ENCODE measurements around the gene NAA35.
A peak's percentile ranks its signal among the peaks of the same experiment; 100 is the strongest.
"Not testable (repeated sequence)": the region's sequence is repeated elsewhere in the genome, so short reads cannot be mapped to it uniquely, and the experiment has no call there.

Gene NAA35

DNA sequence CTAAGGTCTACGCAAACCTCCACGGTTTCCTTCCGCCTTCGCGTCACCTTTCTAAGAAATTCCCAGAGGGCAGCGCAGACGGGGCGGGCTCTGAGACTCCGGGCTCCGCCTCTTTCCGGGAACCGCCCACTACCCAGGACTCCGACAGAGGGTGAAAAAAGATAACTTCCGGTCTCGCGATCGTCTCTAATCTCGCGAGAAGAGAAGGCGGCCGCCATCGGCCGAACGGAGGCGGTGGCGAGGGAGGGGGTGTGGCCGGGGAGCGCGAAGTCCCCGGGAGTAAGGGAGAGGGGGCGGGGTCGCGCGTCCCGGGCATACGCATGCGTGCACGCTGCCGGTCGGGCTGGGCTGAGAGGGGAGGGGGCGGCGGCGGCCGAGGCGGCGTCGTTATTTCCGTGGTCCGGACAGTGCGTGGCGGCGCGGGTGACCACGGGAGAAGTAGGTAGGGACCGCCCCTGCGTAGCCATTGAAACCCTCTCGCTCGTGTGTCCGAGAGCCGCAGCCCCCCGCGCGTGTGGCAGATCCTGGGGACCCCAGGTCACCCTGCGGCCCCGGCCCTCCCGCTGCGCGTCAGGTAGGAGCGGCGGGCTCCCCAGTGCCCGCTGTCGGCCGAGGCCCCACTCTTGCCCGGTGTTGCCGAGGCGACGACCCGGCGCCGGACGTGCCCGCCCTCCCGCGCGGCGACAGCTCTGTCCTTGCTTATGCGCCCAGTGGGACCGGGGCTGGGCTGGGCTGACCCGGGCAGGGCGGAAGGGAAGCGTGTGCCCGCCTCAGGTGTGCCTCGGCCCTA lies at the start of gene NAA35:
Gene NAA35 (plus strand): TSS at position 315 of the 790 bp plus-strand sequence. CDS start 1,014 bp downstream, outside the sequence.
- DNase-seq (ENCODE audit: low spot score) = peak; percentile 99

DNA sequence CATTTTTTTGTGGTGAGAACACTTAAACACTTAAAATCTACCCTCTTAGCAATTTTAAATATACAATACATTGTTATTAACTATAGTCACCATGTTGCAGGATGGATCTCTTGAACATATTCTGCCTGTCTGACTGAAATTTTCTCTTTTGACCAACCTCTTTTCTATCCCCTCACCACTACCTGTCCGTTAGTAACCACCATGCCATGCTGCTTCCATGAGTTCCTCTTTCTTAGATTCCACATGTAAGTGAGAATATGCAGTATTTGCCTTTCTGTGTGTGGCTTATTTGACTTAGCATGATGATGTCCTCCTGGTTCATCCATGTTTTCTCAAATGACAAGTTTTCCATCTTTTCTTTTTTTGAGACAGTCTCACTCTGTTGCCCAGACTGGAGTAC lies 48.5 kb upstream of the NAA35 start:
- no peak for DNase-seq (ENCODE audit: low spot score)

DNA sequence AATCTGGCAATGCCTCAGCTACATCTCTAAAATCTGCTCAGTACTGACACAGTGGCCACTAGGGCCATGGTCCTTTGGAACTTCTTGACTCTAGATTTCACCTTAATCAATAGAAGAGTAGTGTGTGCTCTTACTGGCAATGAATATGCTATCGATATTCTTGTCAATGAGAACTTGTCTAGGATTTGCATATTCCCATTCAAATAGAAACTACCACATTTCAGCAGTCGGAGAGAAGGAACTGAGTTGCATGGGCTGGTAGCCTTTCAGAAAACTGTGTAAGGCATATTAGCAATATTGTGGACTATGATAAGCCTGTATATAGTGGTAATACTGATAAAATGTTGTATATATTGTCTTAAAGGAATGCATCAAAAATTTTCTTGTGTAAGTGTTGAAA lies 45.3 kb upstream of the NAA35 start:
- no peak for DNase-seq (ENCODE audit: low spot score)

DNA sequence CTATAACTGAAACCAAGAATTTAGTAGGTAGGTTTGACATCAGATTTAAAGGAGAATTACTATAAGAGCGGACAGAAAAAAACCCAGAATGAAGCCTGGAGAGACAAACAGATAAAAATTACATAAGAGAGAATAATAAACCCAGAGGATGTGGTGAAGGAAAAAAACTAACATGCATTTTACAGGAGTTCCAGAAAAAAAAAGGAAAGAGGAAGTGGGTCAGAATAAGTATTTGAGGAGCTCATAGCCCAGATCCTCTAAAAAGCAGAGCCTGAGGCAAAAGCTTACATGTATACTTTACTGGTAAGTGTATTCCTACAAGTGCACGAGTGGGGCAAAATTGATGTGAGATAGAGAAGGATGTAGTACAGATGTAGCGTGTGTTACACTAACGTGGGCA lies 43.1 kb upstream of the NAA35 start:
- no peak for DNase-seq (ENCODE audit: low spot score)

DNA sequence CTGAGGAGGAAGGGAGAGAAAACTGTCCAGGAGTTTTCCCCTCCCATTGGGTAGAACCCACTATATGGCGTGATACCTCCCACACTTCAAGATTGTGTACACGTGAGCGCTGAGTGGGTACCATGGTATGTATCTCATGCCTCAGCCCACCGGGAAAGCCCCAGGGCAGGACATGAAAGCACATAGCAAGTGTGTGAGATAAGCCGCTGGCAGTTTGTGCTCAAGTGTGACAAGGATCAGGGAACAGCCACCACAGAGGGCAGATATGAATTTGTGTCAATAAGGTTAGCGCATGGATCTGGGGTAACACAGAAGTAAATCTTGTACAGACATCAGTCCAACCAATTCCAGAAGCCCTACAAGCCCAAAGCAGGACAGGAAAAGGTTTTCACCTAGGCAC lies 42.6 kb upstream of the NAA35 start:
- DNase-seq (ENCODE audit: low spot score) = no peak

DNA sequence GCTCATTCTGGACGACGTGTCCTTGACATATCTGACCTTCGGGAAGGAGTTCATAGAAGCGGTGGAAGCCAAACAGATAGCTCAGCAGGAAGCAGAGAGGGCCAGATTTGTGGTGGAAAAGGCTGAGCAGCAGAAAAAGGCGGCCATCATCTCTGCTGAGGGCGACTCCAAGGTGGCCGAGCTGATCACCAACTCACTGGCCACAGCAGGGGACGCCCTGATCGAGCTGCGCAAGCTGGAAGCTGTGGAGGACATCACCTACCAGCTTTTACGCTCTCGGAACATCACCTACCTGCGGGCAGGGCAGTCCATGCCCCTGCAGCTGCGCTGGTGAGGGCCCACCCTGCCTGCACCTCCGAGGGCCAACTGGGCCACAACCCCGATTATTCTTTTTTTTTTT lies 41.6 kb upstream of the NAA35 start:
- DNase-seq (ENCODE audit: low spot score) = no peak

DNA sequence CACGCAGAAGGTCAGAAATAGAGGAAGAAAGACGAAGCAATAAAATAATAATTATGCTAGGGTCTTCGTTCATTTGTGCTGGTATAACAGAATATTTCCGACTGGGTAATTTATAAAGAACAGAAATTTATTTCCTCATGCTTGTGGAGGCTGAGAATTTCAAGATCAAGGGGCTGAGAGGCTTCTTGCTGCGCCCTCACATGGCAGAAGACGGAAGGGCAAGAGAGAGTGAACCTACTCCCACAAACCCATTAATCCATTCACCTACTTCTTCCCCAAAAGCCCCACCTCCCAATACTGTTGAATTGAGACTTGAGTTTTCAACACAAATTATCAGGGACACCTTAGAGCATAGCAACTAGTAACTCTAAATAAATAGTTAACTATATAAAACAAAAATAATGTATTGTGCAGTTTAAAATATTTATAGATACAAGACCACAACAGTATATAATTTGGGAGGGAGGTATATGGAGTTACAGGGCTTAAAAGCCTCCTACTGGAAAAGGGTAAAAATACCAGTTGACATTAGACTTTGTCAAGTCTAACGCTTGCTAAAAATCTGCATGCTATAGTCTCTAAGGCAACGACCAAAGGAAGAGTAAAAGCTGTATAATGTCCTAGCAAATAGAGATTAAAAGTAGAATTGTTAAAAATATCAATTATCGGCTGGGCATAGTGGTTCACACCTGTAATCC lies 40.3 kb upstream of the NAA35 start:
- peak; percentile 65 for DNase-seq (ENCODE audit: low spot score)

DNA sequence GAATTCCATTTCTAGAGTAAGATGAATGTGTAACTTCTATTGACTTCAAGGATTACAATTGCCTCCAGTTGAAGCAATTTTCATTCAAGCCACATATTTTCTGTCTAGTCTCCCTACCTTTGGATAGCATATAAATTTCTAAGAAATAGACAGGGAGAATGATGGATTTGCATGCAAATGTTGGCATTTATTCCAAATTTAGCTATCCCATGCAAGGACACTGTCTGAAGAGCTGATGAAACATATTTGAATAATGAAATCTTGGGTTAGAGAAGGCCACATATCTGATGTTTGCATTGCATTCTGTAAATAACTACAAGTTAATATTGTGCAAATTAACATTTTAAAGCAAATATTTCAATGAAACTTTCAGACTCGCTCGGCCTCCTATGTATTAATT lies 36.0 kb upstream of the NAA35 start:
- no peak for DNase-seq (ENCODE audit: low spot score)

DNA sequence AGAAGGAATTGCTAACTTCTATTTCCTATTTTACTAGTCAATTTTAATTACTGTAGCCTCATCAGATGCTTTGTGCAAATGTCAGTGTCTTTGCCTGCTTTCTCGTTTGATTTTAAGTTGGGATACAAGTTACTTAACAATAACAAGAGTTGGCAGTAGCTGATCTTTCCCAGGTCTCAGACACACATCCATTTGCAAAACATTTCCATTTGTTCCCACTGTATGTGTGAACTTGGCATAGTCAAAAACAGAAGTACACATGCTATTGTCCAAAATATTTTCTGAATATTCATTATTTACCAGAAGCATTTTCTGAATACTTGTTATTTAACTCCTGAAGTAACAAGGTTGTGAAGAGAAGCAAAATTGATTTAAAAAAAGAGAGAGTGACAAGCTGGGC lies 35.0 kb upstream of the NAA35 start:
- DNase-seq (ENCODE audit: low spot score) = no peak

DNA sequence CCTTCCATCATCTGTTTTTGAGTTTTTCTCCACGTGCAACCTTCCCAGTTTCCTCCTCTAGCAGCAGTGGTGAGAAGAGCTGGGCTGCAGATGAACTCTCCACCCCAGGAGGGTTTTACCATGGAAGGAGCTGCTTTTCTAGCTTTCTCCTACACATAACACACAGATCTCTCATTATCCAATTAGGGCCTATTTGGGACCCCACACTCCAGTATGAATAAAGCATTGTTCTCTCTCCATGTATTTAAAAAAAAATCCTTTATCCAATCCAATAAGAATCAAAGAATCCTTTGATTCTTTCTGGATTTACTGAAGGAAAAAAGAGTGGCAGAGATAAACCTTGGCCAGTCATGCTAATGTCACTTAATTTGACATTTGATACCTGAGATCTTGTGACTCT lies 31.6 kb upstream of the NAA35 start:
- DNase-seq (ENCODE audit: low spot score) = no peak

DNA sequence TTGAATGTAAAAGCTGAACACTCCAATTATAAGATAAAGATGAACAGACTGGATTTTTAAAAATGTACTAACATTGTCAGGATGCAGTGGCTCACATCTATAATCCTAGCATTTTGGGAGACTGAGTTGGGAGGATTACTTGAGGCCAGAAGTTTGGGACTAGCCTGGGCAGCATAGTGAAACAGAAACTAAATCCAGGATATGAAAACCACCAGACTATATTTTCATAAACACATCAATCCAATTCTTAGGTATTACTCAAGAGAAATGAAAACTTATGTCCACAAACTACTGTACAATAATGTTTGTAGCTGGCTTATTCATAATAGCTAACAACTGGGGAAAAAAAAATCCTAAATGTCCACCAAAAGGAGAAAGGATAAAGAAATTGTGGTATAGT lies 26.8 kb upstream of the NAA35 start:
- DNase-seq (ENCODE audit: low spot score) = no peak

DNA sequence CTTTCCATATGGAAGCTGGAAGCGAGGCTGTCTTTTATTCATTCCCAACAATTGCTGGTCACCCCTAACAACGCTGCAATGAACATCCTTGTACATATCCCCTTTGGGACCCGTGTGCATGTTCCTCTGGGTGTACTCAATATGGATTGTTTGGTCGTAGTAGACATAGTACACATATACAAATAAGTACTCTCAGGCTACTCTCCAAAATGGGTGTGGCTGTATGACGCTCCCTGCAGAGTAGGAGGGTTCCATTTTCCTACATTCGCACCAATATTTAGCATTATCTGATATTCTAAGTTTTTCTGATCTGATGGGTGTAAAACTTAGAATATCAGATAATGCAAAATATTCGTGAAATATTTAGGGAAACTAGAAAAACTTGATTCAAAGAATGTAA lies 23.2 kb upstream of the NAA35 start:
- DNase-seq (ENCODE audit: low spot score) = no peak

DNA sequence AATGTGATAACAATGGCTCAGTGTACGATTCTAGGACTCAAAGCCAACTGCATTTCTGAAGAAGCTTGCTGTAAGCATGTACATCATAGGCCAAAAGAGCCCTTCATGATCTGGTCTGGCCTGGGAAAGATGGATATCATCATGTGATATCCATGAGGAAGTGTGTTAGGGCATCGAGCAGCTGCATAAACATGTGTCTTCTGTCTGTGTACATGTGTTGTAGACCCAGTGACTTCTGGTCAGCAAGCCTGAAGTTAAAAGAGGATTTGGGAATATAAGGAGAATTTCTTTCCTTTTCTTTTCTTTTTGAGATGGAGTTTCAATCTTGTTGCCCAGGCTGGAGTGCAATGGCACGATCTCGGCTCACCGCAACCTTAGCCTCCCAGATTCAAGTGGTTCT lies 15.5 kb upstream of the NAA35 start:
- DNase-seq (ENCODE audit: low spot score) = no peak

DNA sequence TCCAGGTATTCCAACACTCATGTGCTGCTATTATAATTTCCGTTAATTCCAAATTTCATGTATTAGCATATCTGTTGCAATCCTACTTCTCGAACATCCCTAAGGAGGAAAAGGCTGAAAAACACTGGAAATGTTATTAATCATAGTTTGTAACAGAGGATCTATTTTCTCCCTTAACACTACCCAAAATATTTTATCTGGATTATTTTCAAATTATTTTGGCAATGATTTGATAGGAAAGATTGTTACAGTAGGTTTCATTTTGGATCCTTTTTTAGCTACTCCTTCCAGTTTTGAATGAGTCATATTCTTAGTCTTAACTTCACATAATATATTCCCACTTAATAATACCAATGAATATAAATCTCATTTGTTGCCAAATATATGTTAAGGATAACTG lies 13.9 kb upstream of the NAA35 start:
- no peak for DNase-seq (ENCODE audit: low spot score)

DNA sequence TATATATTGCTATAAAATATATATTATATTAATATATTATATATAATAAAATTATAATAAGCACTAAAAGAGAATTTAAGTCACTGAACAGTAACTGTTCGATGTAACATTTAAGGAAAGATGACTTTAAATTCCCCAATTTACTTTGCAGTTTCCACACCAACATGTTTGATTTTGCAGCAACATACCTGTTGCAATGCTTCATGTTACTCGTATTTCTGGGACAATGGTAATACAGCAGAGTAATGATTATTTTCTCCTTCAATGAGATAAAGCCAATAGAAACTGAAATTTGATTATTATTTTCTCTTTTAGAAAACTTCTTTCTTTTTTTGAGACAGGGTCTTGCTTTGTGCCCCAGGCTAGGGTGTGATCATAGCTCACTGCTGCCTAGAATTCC lies 9.5 kb upstream of the NAA35 start:
- no peak for DNase-seq (ENCODE audit: low spot score)

DNA sequence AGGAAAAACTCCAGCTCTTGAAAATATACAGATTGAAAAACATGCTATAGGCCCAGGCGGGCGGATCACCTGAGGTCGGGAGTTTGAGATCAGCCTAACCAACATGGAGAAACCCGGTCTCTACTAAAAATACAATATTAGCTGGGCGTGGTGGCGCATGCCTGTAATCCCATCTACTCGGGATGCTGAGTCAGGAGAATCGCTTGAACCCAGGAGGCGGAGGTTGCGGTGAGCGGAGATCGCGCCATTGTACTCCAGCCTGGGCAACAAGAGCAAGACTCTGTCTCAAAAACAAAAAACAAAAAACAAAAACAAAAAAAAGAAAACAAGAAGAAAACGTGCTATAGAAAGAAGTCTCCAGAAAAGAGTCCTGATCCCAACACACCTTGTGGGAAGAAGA lies 5.0 kb upstream of the NAA35 start:
- DNase-seq (ENCODE audit: low spot score) = not testable (repeated sequence)

DNA sequence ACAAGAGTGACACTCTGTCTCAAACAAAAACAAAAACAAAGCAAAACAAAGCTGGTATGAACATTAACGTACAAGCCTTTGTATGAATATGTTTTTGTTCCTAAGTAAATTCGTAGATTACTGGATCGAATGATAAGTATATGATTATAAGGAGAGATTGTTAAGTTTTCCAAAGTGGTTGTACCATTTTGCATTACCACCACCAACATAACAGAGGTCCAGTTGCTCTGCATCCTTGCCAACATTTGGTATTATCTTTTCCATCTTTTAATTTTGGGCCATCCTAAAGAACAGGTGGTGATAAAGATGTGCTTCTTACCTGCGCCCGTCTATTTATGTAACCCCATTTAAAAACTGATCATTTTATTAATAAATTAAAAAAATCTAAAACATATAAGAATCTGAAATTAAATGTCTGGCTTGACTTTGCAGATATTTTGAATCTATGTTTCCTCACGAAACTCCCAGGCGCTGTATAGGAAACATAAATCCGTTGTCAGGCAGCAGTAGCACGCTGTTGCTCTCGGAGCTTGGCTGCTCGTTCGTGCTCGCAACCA lies 593 bp upstream of the NAA35 start:
- DNase-seq (ENCODE audit: low spot score) = no peak

DNA sequence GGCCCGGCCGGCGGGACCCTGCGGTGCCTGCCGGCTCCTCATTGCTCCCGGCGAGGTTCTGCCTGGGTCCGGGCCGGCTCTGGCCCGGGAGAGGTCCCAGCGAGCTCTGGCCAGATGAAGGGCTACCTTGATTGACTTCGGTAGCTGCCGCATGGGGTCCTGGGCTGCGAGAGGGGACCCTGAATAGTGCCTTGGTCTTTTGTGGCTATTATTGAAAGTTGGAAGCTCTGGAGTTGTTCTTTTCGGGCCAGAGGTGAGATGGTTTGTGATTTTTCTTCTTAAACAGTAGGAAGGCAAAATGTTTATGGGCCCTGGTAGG lies 635 bp downstream of the NAA35 start:
- DNase-seq (ENCODE audit: low spot score) = no peak

DNA sequence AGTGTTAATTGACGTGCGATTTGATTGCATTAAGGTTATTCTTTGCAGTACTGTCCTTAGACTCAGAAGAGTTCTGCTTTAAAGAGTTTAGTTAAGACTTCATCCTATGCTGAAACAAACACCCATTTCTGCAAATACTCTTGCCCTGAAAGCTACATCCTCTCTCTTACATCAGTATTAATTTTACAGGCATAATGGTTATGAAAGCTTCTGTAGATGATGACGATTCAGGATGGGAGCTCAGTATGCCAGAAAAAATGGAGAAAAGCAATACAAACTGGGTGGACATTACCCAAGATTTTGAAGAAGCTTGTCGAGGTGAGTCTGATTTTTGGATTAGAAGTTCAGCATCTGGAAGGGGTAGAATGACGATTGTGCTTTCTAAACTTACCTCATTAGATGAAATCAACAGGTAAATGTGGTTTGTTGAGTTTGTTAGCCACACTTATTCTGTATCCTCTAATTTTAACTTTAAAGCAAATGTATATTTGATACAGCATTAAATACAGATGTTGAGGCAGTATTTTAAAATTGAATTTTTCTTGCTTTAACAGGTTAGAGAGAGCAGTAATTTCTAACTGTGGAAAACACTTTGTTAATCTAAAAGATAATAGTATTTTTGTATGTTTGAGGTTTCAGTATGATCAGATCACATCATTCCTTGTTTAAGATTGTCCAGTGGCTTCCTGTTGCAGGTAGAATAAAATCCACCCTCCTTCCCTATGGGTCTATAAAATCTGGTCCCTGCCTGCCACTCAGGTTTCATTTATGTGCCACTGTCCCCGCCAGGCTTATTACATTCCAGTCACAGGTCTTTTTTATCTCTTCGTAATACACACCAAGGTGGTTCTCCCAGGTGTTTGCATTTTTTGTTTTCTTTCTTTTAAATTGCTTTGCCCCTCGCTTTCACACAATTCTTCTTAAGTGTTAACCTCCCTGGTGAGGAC lies 1.3 kb downstream of the NAA35 start:
- no peak for DNase-seq (ENCODE audit: low spot score)

DNA sequence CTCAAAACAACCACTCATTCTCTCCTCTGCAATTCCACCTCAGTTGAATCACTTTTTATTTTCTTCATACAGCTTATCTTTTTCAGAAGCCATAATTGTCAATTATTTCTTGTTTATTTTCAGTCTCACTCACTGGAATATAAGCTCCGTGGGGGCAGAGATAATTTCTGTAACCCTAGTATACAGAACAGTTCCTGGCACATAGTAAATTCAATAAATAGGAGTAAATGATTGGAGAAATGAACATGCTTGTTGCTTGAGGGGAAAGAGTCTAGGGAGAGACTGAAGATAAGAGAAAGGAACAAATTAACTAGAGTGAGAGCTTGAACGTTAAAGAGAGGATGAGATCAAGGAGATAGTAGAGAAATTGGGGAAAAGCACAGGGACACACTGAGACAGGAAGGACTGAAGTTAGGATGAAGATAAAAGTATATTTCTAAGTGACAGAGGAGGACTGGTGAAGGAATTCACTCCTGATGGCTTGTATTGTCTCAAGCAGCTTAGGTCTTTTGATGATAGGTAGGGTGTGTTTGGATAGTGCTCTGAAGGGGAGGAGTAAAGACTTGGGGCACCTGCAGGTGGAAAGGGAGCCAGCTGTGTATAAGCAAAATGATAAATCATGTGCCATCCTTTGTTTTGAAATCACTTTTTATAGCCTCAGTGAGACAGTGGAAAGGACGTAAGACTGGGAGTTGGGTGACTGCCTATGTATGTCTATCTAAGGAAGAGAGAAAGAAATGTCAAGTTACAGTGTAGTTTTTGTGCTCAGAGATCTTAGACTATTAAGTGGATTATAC lies 2.2 kb downstream of the NAA35 start:
- DNase-seq (ENCODE audit: low spot score) = no peak

DNA sequence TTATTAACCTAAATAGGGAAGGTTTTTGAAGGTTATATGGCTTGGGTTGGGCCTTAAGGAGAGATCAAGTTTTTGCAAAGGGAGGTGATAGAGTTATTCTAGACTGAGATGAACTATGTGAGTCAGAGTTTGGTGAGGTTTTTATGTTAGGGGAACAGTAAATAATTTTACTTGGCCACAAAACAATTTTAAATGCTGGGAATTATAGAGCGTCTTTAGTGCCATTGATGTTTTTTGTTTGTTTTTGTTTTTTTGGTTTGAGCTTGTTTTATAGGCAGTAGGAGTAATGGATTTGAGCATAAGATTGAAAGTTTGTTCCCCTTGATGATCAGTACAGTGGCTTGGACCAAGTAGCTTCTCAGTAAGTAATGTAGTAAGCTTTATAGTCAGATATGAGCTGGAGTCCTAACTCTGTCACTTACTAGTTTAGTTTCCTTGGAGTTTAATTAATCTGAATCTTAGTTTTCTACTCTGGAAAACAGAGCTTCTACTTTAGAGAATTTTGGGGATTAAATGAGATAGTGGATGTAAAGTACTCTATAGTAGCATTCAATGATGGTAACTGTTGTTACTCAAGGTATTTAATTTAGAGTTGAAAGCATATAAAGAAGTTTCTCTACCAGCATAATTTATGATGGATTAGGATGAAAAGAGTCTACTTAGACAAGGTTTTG lies 2.9 kb downstream of the NAA35 start:
- no peak for DNase-seq (ENCODE audit: low spot score)

All from D341Med (cell line).